HG03060 (cell line): ENCODE data around the gene GRIK5.

Experiments
- ATAC-seq: cut with Tn5 transposase; IDR thresholded peaks from one replicate; pipeline ENCODE4 v1.9.1; 2021; ENCODE audit warnings: low read depth, moderate number of reproducible peaks; ENCODE audit not compliant: unreplicated experiment

The GRIK5 gene

DNA sequence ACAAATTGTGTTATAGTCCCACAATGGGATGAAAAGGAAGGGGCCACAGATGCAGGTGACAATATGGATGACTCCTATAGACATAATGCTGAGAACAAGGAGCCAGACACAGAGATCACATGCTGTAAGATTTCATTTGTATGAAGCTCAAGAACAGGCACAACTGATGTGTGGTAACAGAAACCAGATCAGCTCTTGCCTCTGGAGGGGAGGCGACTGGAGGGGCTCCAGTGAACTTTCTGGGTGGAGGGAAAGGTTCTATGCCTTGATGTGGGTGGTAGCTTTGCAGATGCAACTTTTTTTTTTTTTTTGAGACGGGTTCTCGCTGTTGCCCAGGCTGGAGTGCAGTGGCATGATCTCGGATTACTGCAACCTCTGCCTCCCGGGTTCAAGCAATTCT, 104.9 kb downstream of the GRIK5 start:
- ATAC-seq, result no peak

DNA sequence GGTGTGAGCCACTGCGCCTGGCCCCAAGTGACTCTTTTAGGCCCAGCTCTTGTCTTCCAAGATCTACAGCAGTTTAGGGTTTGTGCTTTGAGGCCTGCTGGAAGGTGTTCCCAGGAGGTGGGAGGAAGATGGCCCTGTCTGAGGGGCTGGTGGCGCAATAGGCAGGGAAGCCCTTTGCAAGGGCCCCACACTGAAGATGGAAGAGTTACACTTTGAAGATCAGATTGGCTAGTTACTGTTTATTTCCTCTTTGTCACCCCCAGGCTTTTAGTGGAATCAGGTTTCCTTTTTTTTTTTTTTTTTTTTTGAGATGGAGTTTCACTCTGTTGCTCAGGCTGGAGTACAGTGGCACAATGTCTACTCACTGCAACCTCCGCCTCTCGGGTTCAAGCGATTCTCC, 109.0 kb downstream of the GRIK5 start:
- no peak for ATAC-seq

DNA sequence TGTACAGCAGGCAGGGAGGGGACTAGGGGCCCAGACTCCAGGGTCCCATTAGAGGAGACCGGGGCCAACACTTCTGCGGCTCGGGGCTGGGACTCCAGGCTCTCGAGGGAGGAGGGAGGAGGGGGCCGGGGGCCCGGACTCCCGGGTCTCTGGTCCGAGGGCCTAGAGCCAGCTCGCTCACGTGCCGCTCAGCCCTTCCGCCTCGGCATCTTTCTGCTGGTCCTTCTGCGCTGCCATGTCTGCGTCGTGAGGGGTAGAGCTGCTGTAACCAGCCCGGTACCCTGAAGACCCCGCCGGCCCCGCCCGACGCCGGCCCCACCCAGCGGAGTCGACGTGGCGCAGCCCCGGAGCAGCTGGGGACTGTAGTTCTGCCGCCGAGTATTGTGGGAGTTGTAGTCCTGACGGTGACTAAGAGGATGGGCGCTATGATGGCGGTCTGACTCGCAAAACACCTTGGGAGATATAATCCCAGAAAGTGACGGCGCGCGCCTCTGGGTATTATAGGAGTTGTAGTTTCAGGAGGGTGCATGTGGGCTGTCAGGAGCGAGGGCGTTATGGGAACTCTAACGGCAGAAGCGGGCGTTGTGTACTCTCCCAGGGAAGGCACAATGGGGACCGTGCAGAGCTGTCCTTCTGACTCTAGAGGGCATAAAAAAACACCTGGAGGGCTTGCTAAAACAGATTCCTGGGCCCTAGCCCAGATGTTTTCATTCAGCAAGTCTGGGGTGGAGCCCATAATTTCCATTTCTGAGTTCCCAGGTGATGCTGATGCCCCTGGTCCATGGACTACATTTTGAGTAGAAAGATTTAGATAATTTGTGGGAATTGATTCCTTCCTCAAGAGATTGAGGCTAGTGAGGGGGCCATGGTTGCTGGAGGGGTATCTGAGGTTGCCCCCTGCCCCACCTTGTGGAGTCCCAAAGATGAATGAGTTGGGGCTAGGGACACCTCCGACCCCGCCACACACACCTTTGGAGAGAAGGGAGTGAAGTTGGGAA, 110.7 kb downstream of the GRIK5 start, which contains the start of gene RABAC1:
Gene RABAC1, minus strand, starts transcription at position 266 of the 998 bp plus-strand sequence. Its CDS starts 29 bp downstream, at position 237.
- no peak for ATAC-seq

DNA sequence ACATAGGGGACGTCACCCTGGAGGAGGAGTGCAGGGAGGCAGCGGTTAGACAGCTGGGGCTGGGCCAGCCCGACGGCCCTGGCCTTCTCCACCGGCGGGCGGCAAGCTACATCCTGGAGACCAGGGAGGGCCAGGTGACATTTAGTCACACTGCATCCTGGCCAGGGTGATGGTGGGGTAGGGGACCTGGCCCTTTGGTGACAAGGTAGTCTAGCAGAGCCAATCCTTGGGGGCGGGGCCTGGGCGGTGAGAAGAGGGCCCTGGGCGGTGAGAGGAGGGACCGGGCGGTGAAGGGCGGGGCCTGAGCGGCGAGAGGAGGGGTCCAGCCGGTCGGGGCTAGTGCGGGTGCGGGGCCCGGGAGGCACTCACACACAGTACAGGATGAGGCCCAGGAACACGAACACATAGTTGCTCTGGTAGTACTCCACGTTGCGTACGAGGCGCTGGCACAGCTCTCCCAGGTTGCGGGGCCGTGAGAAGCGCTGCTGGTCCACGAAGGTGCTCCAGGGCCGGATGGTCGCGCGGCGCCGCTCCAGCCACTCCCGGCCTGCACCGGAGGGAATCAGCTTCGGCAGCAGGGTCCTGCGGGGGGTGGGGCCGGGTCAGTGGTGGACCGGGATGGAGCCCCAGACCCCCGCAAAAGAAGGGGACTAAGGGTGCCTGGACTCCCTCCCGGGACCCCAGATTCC, 111.5 kb downstream of the GRIK5 start:
- no peak for ATAC-seq

DNA sequence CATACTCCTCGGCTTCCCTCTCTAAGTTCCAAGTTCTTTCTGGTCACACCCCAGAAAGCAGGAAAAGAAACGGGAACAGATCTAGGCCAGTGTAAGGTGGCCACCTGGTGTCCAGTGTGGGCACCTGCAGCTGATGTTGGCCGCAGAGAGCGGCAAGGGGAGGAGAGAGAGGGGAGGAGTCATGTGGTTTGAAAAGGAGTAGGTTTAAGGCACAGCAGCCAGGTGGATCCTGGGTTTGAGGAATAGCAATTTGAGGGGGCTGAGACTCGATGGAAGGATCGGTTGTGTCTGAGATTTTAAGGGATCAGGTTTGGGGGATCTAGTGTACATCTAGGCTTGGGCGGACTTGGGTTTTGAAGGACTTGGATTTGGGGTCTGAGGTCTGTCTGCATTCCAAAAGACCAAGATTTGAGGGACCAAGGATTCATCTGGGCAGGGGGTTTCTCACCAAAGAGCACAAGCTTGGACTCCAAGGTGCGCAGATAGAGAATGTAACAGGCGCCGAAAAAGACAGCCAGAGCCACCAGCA, 112.1 kb downstream of the GRIK5 start:
- no peak for ATAC-seq

DNA sequence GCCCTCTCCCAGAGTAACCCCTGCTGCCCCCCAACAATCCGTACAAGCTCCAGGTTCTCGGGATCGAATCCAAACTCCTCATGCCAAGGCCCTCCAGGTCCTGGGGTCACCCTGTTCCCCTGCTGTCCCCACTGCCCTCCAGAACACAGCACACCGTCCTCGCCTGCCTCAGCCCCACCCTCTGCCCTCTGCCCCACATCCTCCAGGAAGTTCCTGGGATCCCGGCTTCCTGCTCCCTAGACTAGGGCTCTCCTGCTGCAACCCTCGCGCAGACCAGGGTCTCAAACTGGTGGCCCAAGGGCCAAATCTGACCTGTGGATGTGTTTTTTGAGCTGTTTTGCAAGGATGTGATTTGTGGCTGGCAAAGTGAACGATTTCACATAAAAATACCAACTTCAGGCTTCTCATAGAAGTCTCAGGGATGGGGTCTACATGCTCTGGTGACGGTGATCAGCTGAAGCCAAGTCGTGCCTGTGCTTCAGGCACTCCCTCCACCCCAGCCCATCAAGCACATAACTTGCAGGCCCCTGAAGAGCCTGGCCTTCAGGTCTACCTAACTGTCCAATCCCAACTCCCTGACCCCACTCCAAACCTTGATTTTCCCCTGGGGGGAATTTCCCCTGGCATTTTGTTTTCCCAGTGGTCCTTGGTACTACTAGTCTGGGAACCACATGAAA, 112.7 kb downstream of the GRIK5 start:
- ATAC-seq, result no peak

DNA sequence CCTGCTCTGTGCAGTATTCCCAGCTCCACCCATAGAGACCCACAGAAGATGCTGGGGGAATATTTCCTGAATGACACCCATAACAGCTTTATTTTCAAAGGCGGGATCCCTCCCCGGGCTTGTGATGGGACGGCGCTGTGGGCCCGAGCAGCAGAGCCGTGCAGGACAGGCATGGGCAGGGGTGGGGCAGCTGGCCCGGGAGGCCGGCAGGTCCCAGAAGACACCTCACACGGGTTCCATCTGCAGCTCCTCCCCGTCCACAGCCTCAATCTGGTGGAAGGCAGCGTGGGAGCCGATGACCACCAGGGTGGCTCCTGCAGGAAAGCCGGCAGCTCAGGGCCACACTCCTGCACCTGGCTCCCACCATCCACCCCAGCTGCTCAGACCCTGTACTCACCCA, 113.4 kb downstream of the GRIK5 start:
- no peak for ATAC-seq

DNA sequence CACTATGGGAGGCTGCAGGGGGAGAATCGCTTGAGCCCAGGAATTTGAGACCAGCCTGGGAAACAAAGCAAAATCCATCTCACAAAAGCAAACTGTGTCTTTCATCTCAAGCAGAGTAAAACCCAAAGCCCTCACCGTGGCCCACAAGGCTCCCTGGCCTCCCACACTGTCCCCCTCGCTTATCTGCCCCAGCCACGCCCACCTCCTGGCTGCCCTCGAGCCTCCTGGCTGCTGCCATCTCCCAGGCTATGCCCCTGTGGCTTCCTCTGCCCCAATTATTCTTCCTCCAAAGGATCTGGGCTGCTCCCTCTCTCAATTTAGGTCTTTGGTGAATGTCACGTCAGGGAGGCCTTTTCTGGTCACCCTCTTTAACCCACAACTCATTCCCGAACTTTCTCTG, 114.5 kb downstream of the GRIK5 start:
- no peak for ATAC-seq

DNA sequence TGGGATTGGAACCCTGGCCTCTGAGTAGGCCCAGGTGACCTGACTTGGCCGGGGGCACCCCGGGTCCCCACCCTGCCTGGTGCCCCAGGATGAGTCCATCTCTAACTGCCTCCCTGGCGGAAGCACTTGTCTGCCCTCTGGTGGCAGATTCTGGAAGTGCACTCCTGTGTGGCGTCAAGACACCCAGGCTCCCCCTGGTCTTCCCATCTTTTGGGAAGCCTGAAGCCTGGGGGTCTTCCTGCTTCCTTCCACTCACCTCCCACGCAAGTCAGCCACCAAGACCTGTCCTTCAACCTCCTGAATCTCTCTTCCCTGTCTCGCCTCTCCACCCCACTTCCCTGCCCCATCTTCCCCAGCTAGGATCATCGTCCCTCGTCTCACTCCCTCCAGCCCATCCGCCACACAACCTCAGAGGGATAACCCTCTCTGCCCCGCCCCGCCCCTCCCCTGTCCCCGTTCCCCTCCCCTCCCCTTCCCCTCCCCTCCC, 118.3 kb downstream of the GRIK5 start:
- ATAC-seq, result no peak
